Keratinocyte (primary cell): ENCODE data around the gene GRIK4. TPM values are rescaled to one million over a fixed set of nuclear protein-coding genes. Genes with fewer than 3 reads are reported as not detected.

Experiments
- DNase-seq: peaks from one replicate; pipeline ENCODE4 v3.0.0-alpha.2; 2011; ENCODE audit warnings: low read depth, missing footprints, low spot score
- FAIRE-seq: peaks from 2 replicates; lab custom pipeline; 2011; peaks lifted over from hg19 to GRCh38; lab: Jason Lieb, UNC
- H2AFZ ChIP-seq: 2 replicates; pipeline ENCODE4 v1.6.0; 2012; ENCODE audit warnings: low read length, control low read depth, inconsistent platforms; ENCODE audit not compliant: control insufficient read depth
- H3K27ac ChIP-seq: 2 replicates; pipeline ENCODE4 v1.5.1; 2011; ENCODE audit warnings: low read length; ENCODE audit not compliant: control insufficient read depth, insufficient read depth
- H3K27me3 ChIP-seq: 3 replicates; pipeline ENCODE4 v1.6.0; 2011; ENCODE audit warnings: low read length; ENCODE audit not compliant: control insufficient read depth, insufficient read depth; ENCODE audit errors: extremely low read depth
- H3K36me3 ChIP-seq, 2 experiments: 2 replicates in 1 of 2; 3 replicates in 1 of 2; pipeline ENCODE4 v1.5.1; 2011; ENCODE audit warnings: low read length in 2 of 2, mild to moderate bottlenecking in 1 of 2; ENCODE audit not compliant: control insufficient read depth in 2 of 2, insufficient read depth in 2 of 2; ENCODE audit errors: extremely low read depth in 1 of 2
- H3K4me1 ChIP-seq: 3 replicates; pipeline ENCODE4 v1.5.1; 2011; ENCODE audit warnings: low read length; ENCODE audit not compliant: control insufficient read depth, insufficient read depth; ENCODE audit errors: extremely low read depth
- H3K4me2 ChIP-seq: 3 replicates; pipeline ENCODE4 v1.6.0; 2011; ENCODE audit warnings: low read depth, low read length; ENCODE audit not compliant: control insufficient read depth, insufficient read depth; ENCODE audit errors: extremely low read depth
- H3K4me3 ChIP-seq, 3 experiments: fragments of 200-600 bp in 1 of 3; sonication (generic) in 1 of 3; 2 replicates in 2 of 3; 3 replicates in 1 of 3; pipeline ENCODE4 v1.5.1; 2011 to 2016; ENCODE audit warnings: low read length in 3 of 3, mild to moderate bottlenecking in 3 of 3, control low read depth in 2 of 3, inconsistent platforms in 1 of 3, low read depth in 1 of 3, mixed read lengths in 1 of 3, mixed run types in 1 of 3, moderate library complexity in 1 of 3; ENCODE audit not compliant: control insufficient read depth in 2 of 3, insufficient read depth in 2 of 3; ENCODE audit errors: extremely low read depth in 1 of 3
- H3K79me2 ChIP-seq: 2 replicates; pipeline ENCODE4 v1.6.0; 2012; ENCODE audit warnings: low read length; ENCODE audit not compliant: control insufficient read depth, insufficient read depth
- H3K9ac ChIP-seq: 3 replicates; pipeline ENCODE4 v1.6.0; 2011; ENCODE audit warnings: low read length; ENCODE audit not compliant: control insufficient read depth, insufficient read depth; ENCODE audit errors: extremely low read depth
- H3K9me1 ChIP-seq: 3 replicates; pipeline ENCODE4 v1.6.0; 2011; ENCODE audit warnings: low read length; ENCODE audit not compliant: control insufficient read depth, insufficient read depth; ENCODE audit errors: extremely low read depth
- H3K9me3 ChIP-seq: 2 replicates; pipeline ENCODE4 v1.5.1; 2012; ENCODE audit warnings: low read depth, low read length; ENCODE audit not compliant: control insufficient read depth
- H4K20me1 ChIP-seq: 3 replicates; pipeline ENCODE4 v1.6.0; 2011; ENCODE audit warnings: low read length; ENCODE audit not compliant: control insufficient read depth, insufficient read depth; ENCODE audit errors: extremely low read depth
- CTCF ChIP-seq, 3 experiments: IDR thresholded peaks in 1 of 3; conservative IDR thresholded peaks in 1 of 3; optimal IDR thresholded peaks in 1 of 3; 2 replicates in 2 of 3; 3 replicates in 1 of 3; pipeline versions ENCODE3 to v1.5.1; 2011; ENCODE audit warnings: low read length in 3 of 3, mild to moderate bottlenecking in 3 of 3, moderate library complexity in 2 of 3, control low read depth in 1 of 3, inconsistent platforms in 1 of 3; ENCODE audit not compliant: insufficient read depth in 2 of 3; ENCODE audit errors: extremely low read depth in 1 of 3
- EZH2 ChIP-seq: IDR thresholded peaks from one replicate; pipeline ENCODE4 v1.6.1; 2012; ENCODE audit warnings: inconsistent platforms, mild to moderate bottlenecking, low read length, moderate library complexity
- dilution Hi-C: fragments of 300-500 bp; cut with MboI; formaldehyde crosslinking; loops from one replicate; pipeline ENCODE4 v1.7.0; 2020; ENCODE audit warnings: low sequenced_read_pairs; ENCODE audit not compliant: extremely low pct_ligation_motif_present
- polyA plus RNA-seq, 5 experiments: library from polyadenylated mRNA; depleted of rRNA in 3 of 5; stranded (reverse) in 3 of 5; stranded (forward) in 1 of 5; unstranded in 1 of 5; fragments of >200 nt; gene quantifications; 1 replicate in 1 of 5; 2 replicates in 3 of 5; 3 replicates in 1 of 5; pipeline versions ENCODE4 v1.2.1 to v1.2.3, GENCODE V29; 2011 to 2012; ENCODE audit warnings: missing spikeins in 2 of 5, low read depth in 1 of 5, low replicate concordance in 1 of 5

GRIK4 gene
- polyA plus RNA-seq, 1 donor (not counting 4 experiments of a cell fraction or from before 2014, with no cell fraction given): not detected

DNA sequence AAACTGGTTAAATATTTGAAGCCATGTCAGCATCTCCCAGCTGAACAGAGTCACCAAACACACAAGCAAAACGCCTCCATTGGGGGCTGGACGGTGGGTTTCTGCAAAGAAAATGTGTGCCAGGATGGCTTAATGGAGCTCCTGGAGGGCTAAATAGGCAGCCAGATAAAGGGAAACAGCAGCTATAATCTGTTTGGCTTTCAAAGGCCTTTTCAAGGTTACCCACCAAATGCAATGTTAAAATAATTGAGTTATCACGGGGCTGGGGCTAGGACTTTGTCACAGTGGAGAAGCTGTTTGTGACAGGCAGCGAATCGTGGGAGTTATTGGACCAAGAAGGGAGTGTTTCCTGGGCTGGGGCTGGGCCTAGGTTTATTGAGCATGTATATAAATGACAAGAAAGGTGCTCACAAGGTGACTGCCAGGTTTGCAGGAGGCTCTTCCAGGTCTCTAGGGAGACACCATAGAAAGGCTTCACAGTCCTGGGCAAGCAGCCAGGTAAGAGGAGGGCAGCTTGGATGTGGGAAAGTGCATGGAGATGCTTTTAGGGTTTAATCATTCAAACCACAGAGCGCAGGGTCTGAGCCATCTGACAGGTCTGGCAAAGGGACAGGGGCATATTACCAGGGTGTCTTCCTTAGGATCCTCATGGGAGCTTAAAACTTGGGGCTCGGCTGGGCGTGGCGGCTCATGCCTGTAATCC lies 28.3 kb downstream of the GRIK4 start:
- TF ChIP-seq CTCF (optimal IDR thresholded peaks at IDR 0.05 in 1 of 3, IDR thresholded peaks at IDR 0.05 in 1 of 3, conservative IDR thresholded peaks at IDR 0.05 in 1 of 3; ENCODE audit: extremely low read depth in 1 of 3, insufficient read depth in 2 of 3, low read length in 3 of 3) (no peak), EZH2 (no peak)
- Histone ChIP-seq H3K79me2 (no peaks in the 10 kb centered on the region), H3K9ac (no peak overlapping the region), H3K4me3 (no peak overlapping the region), H3K27ac (no peak overlapping the region), H3K4me1 (no peaks in the 10 kb centered on the region), H3K36me3 (no peaks in the 10 kb centered on the region), H4K20me1 (no peaks in the 10 kb centered on the region), H3K9me1 (no peaks in the 10 kb centered on the region), H2AFZ (no peak overlapping the region), H3K27me3 (peaks cover 2% of the 10 kb centered on the region), H3K9me3 (no peaks in the 10 kb centered on the region), H3K4me2 (no peak overlapping the region)
- no peak for FAIRE-seq
- dilution Hi-C loops: no loop called here
- no peak for DNase-seq

GRCh38 chr11:120540744-120541465 lies 29.4 kb downstream of the GRIK4 start:
- Histone ChIP-seq H3K36me3 (no peaks in the 10 kb centered on the region), H3K9ac (no peak overlapping the region), H3K9me1 (no peaks in the 10 kb centered on the region), H3K4me2 (no peak overlapping the region), H2AFZ (no peak overlapping the region), H3K4me1 (no peaks in the 10 kb centered on the region), H4K20me1 (no peaks in the 10 kb centered on the region), H3K27me3 (no peaks in the 10 kb centered on the region), H3K4me3 (no peak overlapping the region), H3K79me2 (no peaks in the 10 kb centered on the region), H3K9me3 (no peaks in the 10 kb centered on the region), H3K27ac (no peak overlapping the region)
- DNase-seq: no peak
- no peak for FAIRE-seq
- TF ChIP-seq CTCF (optimal IDR thresholded peaks at IDR 0.05 in 1 of 3, IDR thresholded peaks at IDR 0.05 in 1 of 3, conservative IDR thresholded peaks at IDR 0.05 in 1 of 3; ENCODE audit: extremely low read depth in 1 of 3, insufficient read depth in 2 of 3, low read length in 3 of 3): no peak
- TF ChIP-seq EZH2: no peak
- dilution Hi-C loops: no loop called here
